GM18508 (cell line): Measurements from ENCODE around the gene UBE2QL1.

Experiments
- ATAC-seq: cut with Tn5 transposase; IDR thresholded peaks from one replicate; pipeline ENCODE4 v1.9.1; 2021; ENCODE audit warnings: moderate number of reproducible peaks; ENCODE audit not compliant: insufficient read depth, unreplicated experiment

Gene UBE2QL1

GRCh38 chr5:6471252-6471651 is 22.6 kb downstream of the UBE2QL1 start:
- ATAC-seq: no peak

- no peak for ATAC-seq
Observed at GRCh38 chr5:6472792-6473191, 24.1 kb downstream of the UBE2QL1 start.

GRCh38 chr5:6473284-6473683 is 24.6 kb downstream of the UBE2QL1 start:
- ATAC-seq: no peak

- no peak for ATAC-seq
Observed at GRCh38 chr5:6475626-6476312, 27.1 kb downstream of the UBE2QL1 start.

- ATAC-seq: no peak
Observed at GRCh38 chr5:6476313-6476661, 27.6 kb downstream of the UBE2QL1 start.

GRCh38 chr5:6478793-6479192 is 30.1 kb downstream of the UBE2QL1 start:
- no peak for ATAC-seq

- peak; percentile 31 for ATAC-seq
Observed at GRCh38 chr5:6480133-6481051, 31.7 kb downstream of the UBE2QL1 start.

GRCh38 chr5:6482735-6483134 is 34.1 kb downstream of the UBE2QL1 start:
- no peak for ATAC-seq

- ATAC-seq: peak; percentile 89
Observed at GRCh38 chr5:6483880-6484382, 35.3 kb downstream of the UBE2QL1 start.

GRCh38 chr5:6484446-6484845 is 35.8 kb downstream of the UBE2QL1 start:
- ATAC-seq: no peak

GRCh38 chr5:6484899-6485298 is 36.2 kb downstream of the UBE2QL1 start:
- ATAC-seq: no peak

GRCh38 chr5:6485441-6485840 is 36.8 kb downstream of the UBE2QL1 start:
- no peak for ATAC-seq

GRCh38 chr5:6486074-6486473 is 37.4 kb downstream of the UBE2QL1 start:
- no peak for ATAC-seq

- ATAC-seq: no peak
Observed at GRCh38 chr5:6487081-6487480, 38.4 kb downstream of the UBE2QL1 start.

- no peak for ATAC-seq
Observed at GRCh38 chr5:6488021-6488420, 39.4 kb downstream of the UBE2QL1 start.

GRCh38 chr5:6489643-6490185 is 41.1 kb downstream of the UBE2QL1 start:
- ATAC-seq: no peak

GRCh38 chr5:6490246-6490645 is 41.6 kb downstream of the UBE2QL1 start:
- no peak for ATAC-seq

GRCh38 chr5:6490693-6491092 is 42.0 kb downstream of the UBE2QL1 start:
- ATAC-seq: no peak

- ATAC-seq: no peak
Observed at GRCh38 chr5:6491196-6491918, 42.7 kb downstream of the UBE2QL1 start.

- ATAC-seq: no peak
Observed at GRCh38 chr5:6491919-6492290, 43.2 kb downstream of the UBE2QL1 start.

- peak; percentile 33 for ATAC-seq
Observed at GRCh38 chr5:6492934-6493333, 44.3 kb downstream of the UBE2QL1 start.
